Measurements from ENCODE around the gene CUTC. TPM values are rescaled to one million over a fixed set of nuclear protein-coding genes. Genes with fewer than 3 reads are reported as not detected.
A peak's percentile ranks its signal among the peaks of the same experiment; 100 is the strongest.
"Not testable (repeated sequence)": the region's sequence is repeated elsewhere in the genome, so short reads cannot be mapped to it uniquely, and the experiment has no call there.

The CUTC gene
- total RNA-seq, 1 donor from 2014 or later: 25.1 TPM

DNA sequence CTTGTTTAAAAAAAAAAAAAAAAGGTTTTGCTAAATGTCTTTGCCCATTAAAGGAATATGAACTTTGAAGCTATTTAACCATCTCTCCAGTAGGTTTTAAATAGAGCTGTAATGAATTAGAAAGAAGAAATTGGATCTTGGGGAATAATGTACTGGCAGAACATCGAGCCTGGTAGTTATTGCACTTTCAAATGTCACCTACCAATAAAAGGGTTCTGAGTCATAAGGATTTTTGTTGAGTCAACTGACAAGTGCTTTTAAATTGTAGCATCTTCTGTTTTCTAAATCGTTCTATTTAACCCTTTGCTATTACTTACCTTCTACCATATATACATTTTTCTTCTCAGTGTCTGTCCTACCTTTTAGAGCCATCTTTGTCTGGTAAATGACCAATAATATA is 10.7 kb downstream of the CUTC start:
- no peak for DNase-seq (ENCODE audit: low read depth)

DNA sequence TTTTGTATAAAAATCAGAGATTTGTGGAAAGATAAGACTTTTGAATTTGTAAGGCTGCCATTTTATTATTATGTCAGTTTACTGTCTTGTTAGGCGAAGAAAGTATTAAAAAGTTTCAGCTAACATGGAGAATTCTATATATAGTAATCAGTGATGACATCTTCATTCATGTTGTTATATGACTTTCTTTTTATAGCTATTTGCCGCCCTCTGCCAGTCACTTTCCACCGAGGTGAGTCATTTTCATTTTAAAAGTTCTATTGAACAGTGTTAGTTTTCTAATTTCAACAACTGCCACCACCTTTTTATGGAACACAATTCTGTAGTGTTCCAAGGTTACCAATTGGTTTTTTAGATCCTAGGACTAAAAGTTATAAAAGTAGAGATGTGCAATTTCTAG is 11.8 kb downstream of the CUTC start:
- DNase-seq (ENCODE audit: low read depth): no peak

DNA sequence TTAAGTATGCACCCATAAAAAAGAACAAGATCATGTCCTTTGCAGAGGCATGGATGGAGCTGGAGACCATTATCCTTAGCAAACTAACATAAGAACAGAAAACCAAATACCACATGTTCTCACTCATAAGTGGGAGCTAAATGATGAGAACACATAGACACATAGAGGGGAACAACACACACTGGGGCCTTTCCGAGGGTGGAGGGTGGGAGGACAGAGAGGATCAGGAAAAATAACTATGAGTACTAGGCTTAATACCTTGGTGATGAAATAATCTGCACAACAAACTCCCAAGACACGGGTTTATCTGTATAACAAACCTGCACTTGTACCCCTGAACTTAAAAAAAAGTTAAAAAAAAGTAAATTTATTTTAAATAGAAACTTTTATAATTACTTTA is 14.1 kb downstream of the CUTC start:
- not testable (repeated sequence) for DNase-seq (ENCODE audit: low read depth)

DNA sequence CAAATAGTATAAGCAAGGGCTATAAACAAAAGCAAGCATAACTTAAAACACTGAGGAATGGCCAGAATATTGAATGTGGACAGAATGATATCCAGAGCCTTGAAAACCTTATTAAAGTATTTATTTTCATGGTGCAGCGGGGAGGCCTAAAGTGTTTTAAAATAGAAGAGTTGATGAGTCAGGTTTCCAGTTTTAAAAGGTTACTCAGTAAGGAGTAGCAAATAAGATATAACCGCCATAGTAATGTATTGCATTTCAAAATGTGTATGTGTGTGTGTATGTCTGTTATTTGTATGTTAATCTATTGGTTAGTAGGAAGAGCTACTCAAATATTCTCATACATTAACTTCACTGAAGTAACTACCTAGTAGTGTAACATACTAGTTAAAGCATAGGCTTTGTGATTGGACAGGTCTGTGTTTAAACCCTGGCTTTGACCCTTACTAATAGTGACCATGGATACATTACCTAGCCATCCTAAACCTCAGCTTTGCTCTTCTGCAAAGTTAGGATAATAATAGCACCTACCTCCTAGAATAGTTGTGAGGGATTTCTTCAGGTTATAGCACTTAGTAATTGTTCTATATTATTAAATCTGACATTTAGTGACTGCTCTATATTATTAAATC is 16.9 kb downstream of the CUTC start:
- DNase-seq (ENCODE audit: low read depth): no peak

GRCh38 chr10:99750641-99751040 is 18.6 kb downstream of the CUTC start:
- no peak for DNase-seq (ENCODE audit: low read depth)

DNA sequence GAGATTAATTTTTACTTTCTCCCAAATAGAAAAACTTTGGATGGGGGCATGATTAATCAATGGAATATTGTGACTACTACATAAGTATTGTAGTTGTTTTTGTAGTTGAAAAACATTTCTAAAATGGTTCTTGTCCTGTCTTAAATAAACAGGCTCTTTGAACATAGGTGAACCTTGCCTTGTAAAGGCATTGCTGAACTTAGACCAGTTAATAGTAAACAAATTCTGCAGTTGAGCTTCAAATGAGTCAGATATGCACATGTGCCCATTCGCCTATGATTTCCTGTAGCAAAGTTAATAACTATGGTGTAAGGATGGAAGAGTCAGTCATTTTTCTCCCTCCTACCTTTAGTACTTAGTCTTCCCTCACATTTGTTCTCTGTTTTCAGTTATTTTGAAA is 22.6 kb downstream of the CUTC start:
- DNase-seq (ENCODE audit: low read depth): peak; percentile 86

GRCh38 chr10:99756159-99756558 is 24.1 kb downstream of the CUTC start:
- DNase-seq (ENCODE audit: low read depth): no peak

GRCh38 chr10:99758211-99758891 is 26.3 kb downstream of the CUTC start:
- DNase-seq (ENCODE audit: low read depth): no peak

GRCh38 chr10:99760321-99760720 is 28.3 kb downstream of the CUTC start:
- no peak for DNase-seq (ENCODE audit: low read depth)

DNA sequence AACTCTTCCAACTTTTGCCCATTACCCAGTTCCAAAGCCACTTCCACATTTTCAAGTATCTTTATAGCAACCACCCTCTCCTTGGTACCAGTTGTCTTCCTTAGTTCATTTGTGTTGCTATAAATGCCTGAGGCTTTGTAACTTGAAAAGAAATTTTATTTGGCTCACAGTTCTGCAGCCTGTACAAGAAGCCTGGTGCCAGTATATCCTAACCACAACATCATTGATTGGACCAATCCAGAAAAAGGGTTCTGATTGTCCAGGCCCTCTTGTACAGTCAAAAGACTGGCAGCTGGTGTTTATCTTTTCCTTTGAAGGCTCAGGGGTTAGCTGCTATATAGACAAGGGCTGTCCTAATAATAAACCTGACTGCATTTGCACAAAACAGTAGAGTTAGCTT is 29.3 kb downstream of the CUTC start:
- DNase-seq (ENCODE audit: low read depth): no peak

DNA sequence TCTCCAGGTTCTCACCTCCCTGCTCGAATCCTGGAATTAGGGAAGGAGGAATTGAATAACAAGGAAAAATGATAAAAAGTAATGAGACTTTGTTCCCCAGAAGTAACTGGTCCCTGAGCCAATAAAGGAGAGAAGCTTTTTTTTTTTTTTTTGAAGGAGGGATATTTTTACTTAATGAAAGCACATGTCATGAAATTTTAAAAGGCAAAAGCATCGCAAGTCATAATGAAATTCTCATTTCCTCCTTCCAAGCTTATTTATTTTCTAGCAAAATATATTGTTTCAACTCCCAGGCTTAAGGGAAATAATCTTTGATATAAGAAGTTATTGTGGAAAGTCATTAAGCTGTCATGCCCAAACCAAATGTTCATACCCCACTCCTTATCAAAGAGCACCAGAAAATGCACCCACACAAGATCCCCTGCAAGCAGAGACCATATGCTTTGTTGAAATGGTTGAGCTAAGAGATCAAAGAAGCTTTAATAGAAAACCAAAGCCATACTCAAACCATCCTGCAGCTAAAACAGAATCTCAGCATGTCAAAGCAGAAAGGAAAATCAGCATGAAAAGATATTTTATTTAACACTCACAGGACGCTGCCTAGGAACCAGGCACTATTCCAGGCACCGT is 33.8 kb downstream of the CUTC start:
- DNase-seq (ENCODE audit: low read depth): no peak

DNA sequence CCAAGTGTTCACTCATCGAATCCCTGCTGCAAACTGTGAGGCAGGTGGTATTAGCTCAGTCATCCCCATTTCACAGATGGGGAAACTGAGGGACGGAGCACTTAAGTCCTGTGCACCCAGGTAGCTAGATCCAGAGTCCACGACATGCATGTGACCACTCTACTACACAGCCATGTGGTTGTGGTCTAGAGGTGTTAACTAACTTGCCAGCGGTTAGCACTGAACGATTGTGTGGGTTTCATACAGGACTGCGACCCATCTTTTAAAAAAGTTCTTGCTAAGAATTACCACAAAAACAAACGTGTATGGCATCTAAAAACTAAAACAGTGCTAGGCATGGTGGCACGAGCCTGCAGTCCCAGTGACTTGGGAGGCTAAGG is 34.3 kb downstream of the CUTC start:
- DNase-seq (ENCODE audit: low read depth): no peak

- no peak for DNase-seq (ENCODE audit: low read depth)
Observed at GRCh38 chr10:99767901-99768300, 35.9 kb downstream of the CUTC start.

- no peak for DNase-seq (ENCODE audit: low read depth)
Observed at GRCh38 chr10:99768556-99768955, 36.5 kb downstream of the CUTC start.

DNA sequence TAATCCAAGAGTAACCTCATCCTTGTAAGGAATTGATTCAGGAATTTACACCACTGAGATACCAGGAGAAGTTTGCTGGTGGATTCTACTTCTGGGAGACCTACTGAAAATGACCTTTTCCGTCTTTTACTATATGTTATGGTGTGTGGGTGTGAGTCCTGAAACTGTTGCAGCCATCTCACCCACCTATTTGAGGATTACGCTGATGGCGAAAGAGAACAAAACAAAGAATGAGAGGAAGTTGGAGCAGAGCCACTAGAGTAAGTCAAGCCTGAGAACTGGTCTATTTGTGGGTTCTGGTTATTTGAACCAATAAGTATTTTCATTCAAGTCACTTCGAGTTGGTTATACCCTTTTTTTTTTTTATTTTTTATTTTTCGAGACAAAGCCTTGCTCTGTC is 37.7 kb downstream of the CUTC start:
- no peak for DNase-seq (ENCODE audit: low read depth)

- no peak for DNase-seq (ENCODE audit: low read depth)
Observed at GRCh38 chr10:99770408-99771045, 38.5 kb downstream of the CUTC start.

GRCh38 chr10:99775850-99776249 is 43.8 kb downstream of the CUTC start:
- DNase-seq (ENCODE audit: low read depth): peak; percentile 96

DNA sequence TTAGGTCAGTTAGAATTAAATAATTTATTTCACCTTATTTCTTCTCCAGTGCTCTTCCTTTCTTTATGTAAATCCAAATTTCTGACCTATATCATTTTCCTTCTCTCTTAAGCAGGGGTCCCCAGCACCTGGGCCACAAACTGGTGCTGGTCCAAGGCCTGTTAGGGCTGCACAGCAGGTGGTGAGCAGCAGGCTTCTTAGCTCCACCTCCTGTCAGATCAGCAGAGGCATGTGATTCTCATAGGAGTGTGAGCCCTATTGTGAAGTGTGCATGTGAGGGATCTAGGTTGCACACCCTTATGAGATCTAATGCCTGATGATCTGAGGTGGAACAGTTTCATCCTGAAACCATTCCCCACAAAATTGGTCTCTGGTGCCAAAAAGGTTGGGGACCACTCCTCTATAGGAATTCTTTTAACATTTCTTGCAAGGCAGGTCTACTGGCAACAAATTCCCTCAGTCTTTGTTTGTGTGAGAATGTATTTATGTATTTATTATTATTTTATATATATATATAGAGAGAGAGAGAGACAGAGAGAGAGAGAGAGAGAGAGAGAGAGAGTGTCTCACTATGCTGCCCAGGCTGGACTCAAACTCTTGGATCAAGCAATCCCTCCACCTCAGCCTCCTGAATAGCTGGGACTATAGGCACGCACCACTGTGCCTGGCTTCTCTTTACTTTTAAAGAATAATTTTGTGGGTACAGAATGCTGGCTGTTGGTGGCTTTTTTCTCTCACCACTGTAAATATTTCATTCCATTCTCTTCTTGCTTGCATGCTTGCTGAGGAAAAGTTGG is 46.1 kb downstream of the CUTC start:
- DNase-seq (ENCODE audit: low read depth): peak; percentile 37

DNA sequence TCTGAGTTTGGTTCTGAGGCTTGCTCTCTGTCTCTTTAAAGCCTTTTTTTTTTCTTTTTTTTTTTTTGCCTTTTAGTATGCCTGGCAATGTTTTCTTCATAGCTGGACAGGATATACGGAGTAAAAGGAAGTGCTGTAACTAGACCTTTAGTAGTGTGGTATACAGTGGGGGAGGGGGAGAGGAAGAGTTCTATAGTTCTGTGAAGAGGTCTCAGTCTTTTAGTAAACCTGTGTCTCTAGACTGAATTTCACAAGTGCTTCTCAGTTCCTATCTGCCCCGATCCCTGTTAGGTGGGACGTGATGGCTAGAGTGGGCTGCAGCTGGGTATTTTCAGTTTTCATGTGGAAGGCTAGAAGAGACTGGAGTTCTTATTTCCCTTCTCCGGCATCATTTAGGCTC is 47.3 kb downstream of the CUTC start:
- peak; percentile 45 for DNase-seq (ENCODE audit: low read depth)

GRCh38 chr10:99781734-99782429 is 49.8 kb downstream of the CUTC start:
- no peak for DNase-seq (ENCODE audit: low read depth)

Measured in renal cortical epithelial cell (primary cell).